Endodermal cell (in vitro differentiated cells): ENCODE results near the gene TECPR1. TPM values are rescaled to one million over a fixed set of nuclear protein-coding genes. Genes with fewer than 3 reads are reported as not detected.

Experiments used
- DNase-seq: peaks from one replicate; pipeline ENCODE4 v3.0.0-alpha.2; 2017
- H3K27ac ChIP-seq: 2 replicates; pipeline ENCODE4 v1.5.1; 2013; ENCODE audit warnings: mild to moderate bottlenecking, low read depth, low read length, moderate library complexity
- H3K27me3 ChIP-seq: 2 replicates; pipeline ENCODE4 v1.6.1; 2013; ENCODE audit warnings: mild to moderate bottlenecking, low read length, moderate library complexity; ENCODE audit not compliant: insufficient read depth, control insufficient read depth, poor library complexity, severe bottlenecking
- H3K36me3 ChIP-seq: 2 replicates; pipeline ENCODE4 v1.7.0; 2013; ENCODE audit warnings: mild to moderate bottlenecking, low read length, moderate library complexity; ENCODE audit not compliant: control insufficient read depth, insufficient read depth
- H3K4me1 ChIP-seq: one replicate; pipeline ENCODE4 v1.7.0; 2013; ENCODE audit warnings: low read length; ENCODE audit not compliant: control insufficient read depth, insufficient read depth
- H3K4me3 ChIP-seq: 2 replicates; pipeline ENCODE4 v1.5.1; 2013; ENCODE audit warnings: mild to moderate bottlenecking, low read length, moderate library complexity
- H3K9ac ChIP-seq: 2 replicates; pipeline ENCODE4 v1.6.1; 2013; ENCODE audit warnings: mild to moderate bottlenecking, low read length, moderate library complexity; ENCODE audit not compliant: poor library complexity, severe bottlenecking; ENCODE audit errors: extremely low read depth
- H3K9me3 ChIP-seq: 2 replicates; pipeline ENCODE4 v1.6.1; 2013; ENCODE audit warnings: mild to moderate bottlenecking, low read length, moderate library complexity; ENCODE audit not compliant: control insufficient read depth
- H3K27ac Mint-ChIP-seq: 2 replicates; pipeline ENCODE4 v1.8.0; 2020; ENCODE audit warnings: mixed read lengths
- H3K27me3 Mint-ChIP-seq: 2 replicates; pipeline ENCODE4 v1.8.0; 2021; ENCODE audit warnings: mild to moderate bottlenecking, mixed read lengths; ENCODE audit not compliant: insufficient read depth
- H3K36me3 Mint-ChIP-seq: 2 replicates; pipeline ENCODE4 v1.8.0; 2020; ENCODE audit warnings: low read depth, mixed read lengths
- H3K4me1 Mint-ChIP-seq: 2 replicates; pipeline ENCODE4 v1.8.0; 2020; ENCODE audit warnings: mixed read lengths
- H3K4me3 Mint-ChIP-seq: 2 replicates; pipeline ENCODE4 v1.8.0; 2020; ENCODE audit warnings: mild to moderate bottlenecking, moderate library complexity, mixed read lengths
- H3K9me3 Mint-ChIP-seq: 2 replicates; pipeline ENCODE4 v1.8.0; 2020; ENCODE audit warnings: mild to moderate bottlenecking, mixed read lengths
- CTCF ChIP-seq: fragments of 200-600 bp; sonication (generic); conservative IDR thresholded peaks from 2 replicates; pipeline ENCODE4 v1.5.0; 2021; ENCODE audit warnings: antibody characterized with exemption, mild to moderate bottlenecking
- WGBS, 2 experiments: methylation state at CpG; one replicate each; pipeline versions ENCODE4 v1.1.5 to v1.1.7; 2013; ENCODE audit warnings: missing lambda C conversion rate in 2 of 2, mixed read lengths in 1 of 2; ENCODE audit not compliant: insufficient coverage in 1 of 2, insufficient read length in 1 of 2; 5-methylcytosine and 5-hydroxymethylcytosine counted together
- total RNA-seq, 2 donors: library from RNA; stranded (reverse); fragmentation: NEBNext Ultra II Directional in 1 of 2; extraction: Animal tissue kit (Norgen Biotek cat#: 25700) in 1 of 2; gene quantifications; 2 replicates in 1 of 2; 3 replicates in 1 of 2; pipeline ENCODE4 v1.2.1, GENCODE V29; 2021

The TECPR1 gene
- total RNA-seq, 2 donors from 2014 or later: 27.2 to 32.0 TPM

- WGBS, 2 experiments: 36 to 47% methylated on average over 12 to 14 of the region's 14 CpGs
- Mint-ChIP-seq H3K9me3 (no peaks in the 10 kb centered on the region), H3K4me1 (no peaks in the 10 kb centered on the region), H3K27me3 (no peaks in the 10 kb centered on the region), H3K4me3 (no peak overlapping the region), H3K27ac (peak overlapping the region; percentile 72), H3K36me3 (peaks cover 23% of the 10 kb centered on the region)
- Histone ChIP-seq H3K9ac (no peak overlapping the region), H3K36me3 (peaks cover 34% of the 10 kb centered on the region), H3K4me1 (no peaks in the 10 kb centered on the region), H3K4me3 (no peak overlapping the region), H3K9me3 (no peaks in the 10 kb centered on the region), H3K27me3 (no peaks in the 10 kb centered on the region), H3K27ac (peak overlapping the region; percentile 22)
- TF ChIP-seq CTCF: peak; percentile 95
- peak; percentile 95 for DNase-seq
These were observed 42.9 kb upstream of the TECPR1 start for GRCh38 chr7:98294798-98295382.

GRCh38 chr7:98294326-98294725, 42.3 kb upstream of the TECPR1 start:
- H3K27ac ChIP-seq: peak overlapping the region; percentile 22
- no peak for TF ChIP-seq CTCF
- WGBS, 2 experiments: 86 to 89% methylated on average over 13 to 15 of the region's 15 CpGs
- DNase-seq: no peak
- H3K27me3 Mint-ChIP-seq: no peaks in the 10 kb centered on the region
- H3K9ac ChIP-seq: no peak overlapping the region
- peaks cover 40% of the 10 kb centered on the region for H3K36me3 ChIP-seq
- no peak overlapping the region for H3K4me3 Mint-ChIP-seq
- H3K27ac Mint-ChIP-seq: peak overlapping the region; percentile 72
- no peaks in the 10 kb centered on the region for H3K4me1 Mint-ChIP-seq
- no peak overlapping the region for H3K4me3 ChIP-seq
- no peaks in the 10 kb centered on the region for H3K27me3 ChIP-seq
- H3K36me3 Mint-ChIP-seq: peaks cover 27% of the 10 kb centered on the region
- H3K9me3 ChIP-seq: no peaks in the 10 kb centered on the region
- H3K4me1 ChIP-seq: no peaks in the 10 kb centered on the region
- H3K9me3 Mint-ChIP-seq: no peaks in the 10 kb centered on the region

- no peak overlapping the region for H3K27ac ChIP-seq
- no peak for DNase-seq
- Mint-ChIP-seq H3K27me3 (no peaks in the 10 kb centered on the region), H3K36me3 (peaks cover 27% of the 10 kb centered on the region), H3K9me3 (no peaks in the 10 kb centered on the region), H3K4me1 (no peaks in the 10 kb centered on the region), H3K4me3 (no peak overlapping the region), H3K27ac (no peak overlapping the region)
- peaks cover 42% of the 10 kb centered on the region for H3K36me3 ChIP-seq
- WGBS, 2 experiments: 94 to 95% methylated on average over 9 to 13 of the region's 13 CpGs
- no peak overlapping the region for H3K9ac ChIP-seq
- TF ChIP-seq CTCF: no peak
- no peak overlapping the region for H3K4me3 ChIP-seq
- no peaks in the 10 kb centered on the region for H3K9me3 ChIP-seq
- no peaks in the 10 kb centered on the region for H3K27me3 ChIP-seq
- no peaks in the 10 kb centered on the region for H3K4me1 ChIP-seq
These were observed 41.7 kb upstream of the TECPR1 start for GRCh38 chr7:98293746-98294145.
